ENCODE results near the gene BAZ1A. TPM values are rescaled to one million over a fixed set of nuclear protein-coding genes. Genes with fewer than 3 reads are reported as not detected.

BAZ1A gene
- total RNA-seq, 1 experiment from 2014 or later = 24.2 TPM

DNA sequence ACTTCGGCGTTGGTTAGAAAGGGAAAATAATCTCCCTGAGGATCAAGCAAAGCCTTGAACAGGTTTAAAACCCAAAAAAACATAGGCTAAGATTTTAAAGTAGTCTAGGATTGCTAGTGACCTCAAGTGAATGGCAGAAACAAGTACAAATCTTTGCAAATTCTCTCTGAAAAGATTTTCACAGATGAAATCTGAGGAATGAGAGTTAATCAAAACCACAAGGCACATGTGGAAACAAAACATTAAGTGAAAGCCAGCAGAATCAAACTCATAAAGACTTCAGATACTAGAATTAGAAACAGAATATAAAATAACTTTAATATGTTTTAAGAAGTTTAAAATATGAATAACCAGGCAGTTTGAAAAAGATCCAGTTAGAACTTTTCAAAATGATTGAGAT lies 108.6 kb downstream of the BAZ1A start:
- Histone ChIP-seq H3K36me3 (ENCODE audit: control insufficient read depth in 1 of 2, insufficient read depth in 2 of 2, low read length in 2 of 2) (peaks cover 14 to 21% of the 10 kb centered on the region in 2 experiments; a peak in 3 of 4 replicates), H2AFZ (ENCODE audit: low read depth, low read length, poor library complexity, severe bottlenecking) (no peak overlapping the region), H3K9ac (ENCODE audit: low read length) (no peak overlapping the region), H3K4me3 (replicated peaks in 1 of 2; ENCODE audit: low read depth in 1 of 2, low read length in 2 of 2) (no peak overlapping the region), H3K27ac (ENCODE audit: low read depth, low read length) (no peak overlapping the region), H3K4me2 (ENCODE audit: low read length) (no peak overlapping the region), H3K9me3 (ENCODE audit: control insufficient read depth in 1 of 2, insufficient read depth in 1 of 2, low read depth in 1 of 2, low read length in 2 of 2) (no peaks in the 10 kb centered on the region), H3K9me2 (ENCODE audit: insufficient read depth) (no peaks in the 10 kb centered on the region), H3K4me1 (ENCODE audit: control insufficient read depth in 1 of 2, insufficient read depth in 2 of 2, low read length in 2 of 2) (no peaks in the 10 kb centered on the region), H4K20me1 (ENCODE audit: insufficient read depth) (no peaks in the 10 kb centered on the region; the same call in 1 of the 2 replicates), H3K79me2 (ENCODE audit: insufficient read depth, low read length) (no peaks in the 10 kb centered on the region), H3K27me3 (ENCODE audit: insufficient read depth, low read length) (no peaks in the 10 kb centered on the region)
- POLR2A ChIA-PET = no interaction called here
- intact Hi-C loops (cut with micrococcal nuclease) = no loop called here
- no peak for DNase-seq (ENCODE audit: low read depth, low spot score)
- TF ChIP-seq JUND (IDR thresholded peaks at IDR 0.05) (no peak), SRF (IDR thresholded peaks at IDR 0.05; ENCODE audit: low read depth) (no peak), TCF7L2 (IDR thresholded peaks at IDR 0.05; ENCODE audit: borderline replicate concordance, extremely low read depth, insufficient read depth, insufficient read length) (no peak), POLR2AphosphoS5 (IDR thresholded peaks at IDR 0.05; ENCODE audit: low read depth, low read length) (no peak), EZH2 (IDR thresholded peaks at IDR 0.05) (no peak), ELF1 (IDR thresholded peaks at IDR 0.05; ENCODE audit: borderline replicate concordance, low read depth) (no peak), CEBPB (IDR thresholded peaks at IDR 0.05; ENCODE audit: low read depth) (no peak), EGR1 (IDR thresholded peaks at IDR 0.05; ENCODE audit: low read depth) (no peak), ZNF274 (IDR thresholded peaks at IDR 0.05; ENCODE audit: low read depth, low read length) (no peak), FOSL1 (IDR thresholded peaks at IDR 0.05; ENCODE audit: low read depth) (no peak), POLR2A (IDR thresholded peaks at IDR 0.05; ENCODE audit: borderline replicate concordance, extremely low read depth, insufficient read depth, insufficient read length) (no peak), CBX3 (IDR thresholded peaks at IDR 0.05; ENCODE audit: low read depth) (no peak), EZH2phosphoT487 (IDR thresholded peaks at IDR 0.05; ENCODE audit: borderline replicate concordance) (no peak), SP1 (IDR thresholded peaks at IDR 0.05; ENCODE audit: low read depth) (no peak)
- TF ChIP-seq, protein P1, sequence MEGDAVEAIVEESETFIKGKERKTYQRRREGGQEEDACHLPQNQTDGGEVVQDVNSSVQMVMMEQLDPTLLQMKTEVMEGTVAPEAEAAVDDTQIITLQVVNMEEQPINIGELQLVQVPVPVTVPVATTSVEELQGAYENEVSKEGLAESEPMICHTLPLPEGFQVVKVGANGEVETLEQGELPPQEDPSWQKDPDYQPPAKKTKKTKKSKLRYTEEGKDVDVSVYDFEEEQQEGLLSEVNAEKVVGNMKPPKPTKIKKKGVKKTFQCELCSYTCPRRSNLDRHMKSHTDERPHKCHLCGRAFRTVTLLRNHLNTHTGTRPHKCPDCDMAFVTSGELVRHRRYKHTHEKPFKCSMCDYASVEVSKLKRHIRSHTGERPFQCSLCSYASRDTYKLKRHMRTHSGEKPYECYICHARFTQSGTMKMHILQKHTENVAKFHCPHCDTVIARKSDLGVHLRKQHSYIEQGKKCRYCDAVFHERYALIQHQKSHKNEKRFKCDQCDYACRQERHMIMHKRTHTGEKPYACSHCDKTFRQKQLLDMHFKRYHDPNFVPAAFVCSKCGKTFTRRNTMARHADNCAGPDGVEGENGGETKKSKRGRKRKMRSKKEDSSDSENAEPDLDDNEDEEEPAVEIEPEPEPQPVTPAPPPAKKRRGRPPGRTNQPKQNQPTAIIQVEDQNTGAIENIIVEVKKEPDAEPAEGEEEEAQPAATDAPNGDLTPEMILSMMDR (IDR thresholded peaks at IDR 0.05 in 2 of 3, conservative IDR thresholded peaks at IDR 0.05 in 1 of 3; ENCODE audit: borderline replicate concordance in 1 of 3, insufficient read depth in 1 of 3, low read depth in 2 of 3, low read length in 2 of 3) = no peak
- TF ChIP-seq, protein P2, sequence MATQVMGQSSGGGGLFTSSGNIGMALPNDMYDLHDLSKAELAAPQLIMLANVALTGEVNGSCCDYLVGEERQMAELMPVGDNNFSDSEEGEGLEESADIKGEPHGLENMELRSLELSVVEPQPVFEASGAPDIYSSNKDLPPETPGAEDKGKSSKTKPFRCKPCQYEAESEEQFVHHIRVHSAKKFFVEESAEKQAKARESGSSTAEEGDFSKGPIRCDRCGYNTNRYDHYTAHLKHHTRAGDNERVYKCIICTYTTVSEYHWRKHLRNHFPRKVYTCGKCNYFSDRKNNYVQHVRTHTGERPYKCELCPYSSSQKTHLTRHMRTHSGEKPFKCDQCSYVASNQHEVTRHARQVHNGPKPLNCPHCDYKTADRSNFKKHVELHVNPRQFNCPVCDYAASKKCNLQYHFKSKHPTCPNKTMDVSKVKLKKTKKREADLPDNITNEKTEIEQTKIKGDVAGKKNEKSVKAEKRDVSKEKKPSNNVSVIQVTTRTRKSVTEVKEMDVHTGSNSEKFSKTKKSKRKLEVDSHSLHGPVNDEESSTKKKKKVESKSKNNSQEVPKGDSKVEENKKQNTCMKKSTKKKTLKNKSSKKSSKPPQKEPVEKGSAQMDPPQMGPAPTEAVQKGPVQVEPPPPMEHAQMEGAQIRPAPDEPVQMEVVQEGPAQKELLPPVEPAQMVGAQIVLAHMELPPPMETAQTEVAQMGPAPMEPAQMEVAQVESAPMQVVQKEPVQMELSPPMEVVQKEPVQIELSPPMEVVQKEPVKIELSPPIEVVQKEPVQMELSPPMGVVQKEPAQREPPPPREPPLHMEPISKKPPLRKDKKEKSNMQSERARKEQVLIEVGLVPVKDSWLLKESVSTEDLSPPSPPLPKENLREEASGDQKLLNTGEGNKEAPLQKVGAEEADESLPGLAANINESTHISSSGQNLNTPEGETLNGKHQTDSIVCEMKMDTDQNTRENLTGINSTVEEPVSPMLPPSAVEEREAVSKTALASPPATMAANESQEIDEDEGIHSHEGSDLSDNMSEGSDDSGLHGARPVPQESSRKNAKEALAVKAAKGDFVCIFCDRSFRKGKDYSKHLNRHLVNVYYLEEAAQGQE (IDR thresholded peaks at IDR 0.05; ENCODE audit: low read depth) = no peak
- TF ChIP-seq, protein P3, sequence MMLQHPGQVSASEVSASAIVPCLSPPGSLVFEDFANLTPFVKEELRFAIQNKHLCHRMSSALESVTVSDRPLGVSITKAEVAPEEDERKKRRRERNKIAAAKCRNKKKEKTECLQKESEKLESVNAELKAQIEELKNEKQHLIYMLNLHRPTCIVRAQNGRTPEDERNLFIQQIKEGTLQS (IDR thresholded peaks at IDR 0.05) = no peak
- no TSS peak for BruUV-seq (replicated peaks)
- CTCF ChIA-PET = interaction anchor here (0.9 to 1.6 kb wide), 5 partner anchors 9 to 126 kb away, joined by 3 to 4 read pairs (median 3); no protein-coding TSS in a partner anchor
- ATAC-seq = no peak
- RAD21 ChIA-PET (ENCODE audit: low non-redundant PET in 1 of 2, low total read pairs in 2 of 2, uncharacterized antibody in 2 of 2, unreplicated experiment in 2 of 2) = no interaction called here

Data from HCT116 (cell line).